HCT116 (cell line): Measurements from ENCODE around the gene SNX9. TPM values are rescaled to one million over a fixed set of nuclear protein-coding genes. Genes with fewer than 3 reads are reported as not detected.

Experiments
- ATAC-seq: fragments of 200-7000 bp; cut with Tn5 transposase; 2 replicates; pipeline ENCODE4 v1.9.1; 2020; ENCODE audit warnings: mild to moderate bottlenecking, moderate library complexity
- BruUV-seq: library from RNA; stranded (reverse); fragments of 400-500 nt; replicated peaks from 2 replicates; lab custom pipeline; 2021; lab: Mats Ljungman, UMichigan
- CTCF ChIA-PET: fragments of 300-600 bp; sonication (Branson Sonifier 250); formaldehyde crosslinking; loops from one replicate; lab custom pipeline; 2021; ENCODE audit warnings: antibody characterized with exemption; lab: Charles Lee
- POLR2A ChIA-PET: fragments of 300-600, 350-600 bp; sonication (Branson Sonifier 250); formaldehyde crosslinking; loops from one replicate; lab custom pipeline; 2021; ENCODE audit warnings: antibody characterized with exemption; lab: Charles Lee
- RAD21 ChIA-PET, 2 experiments: fragments of 300-600 bp; sonication (Branson Sonifier 250); formaldehyde crosslinking; loops; one replicate each; lab custom pipeline; 2023; ENCODE audit warnings: low total read pairs in 2 of 2; ENCODE audit not compliant: uncharacterized antibody in 2 of 2, unreplicated experiment in 2 of 2, low non-redundant PET in 1 of 2; lab: Charles Lee
- DNase-seq: peaks from one replicate; pipeline ENCODE4 v3.0.0-alpha.2; 2010; ENCODE audit warnings: low read depth, low spot score
- H2AFZ ChIP-seq: fragments of 200-600 bp; shearing (Covaris generic), sonication (generic); 2 replicates; pipeline ENCODE4 v1.6.1; 2017; ENCODE audit warnings: low read depth, mixed run types, mixed read lengths, antibody characterized with exemption, low read length; ENCODE audit not compliant: poor library complexity, severe bottlenecking
- H3K27ac ChIP-seq: 2 replicates; pipeline ENCODE4 v1.5.1; 2012; ENCODE audit warnings: low read depth, low read length
- H3K27me3 ChIP-seq: fragments of 200-600 bp; sonication (generic); 2 replicates; pipeline ENCODE4 v1.6.1; 2016; ENCODE audit warnings: mixed run types, low read length, mixed read lengths; ENCODE audit not compliant: insufficient read depth
- H3K36me3 ChIP-seq, 2 experiments: fragments of 200-500 bp in 1 of 2; fragments of 200-600 bp in 1 of 2; sonication (Bioruptor generic) in 1 of 2; sonication (generic) in 1 of 2; 2 replicates each; pipeline versions ENCODE4 v1.5.1 to v1.6.1; 2014 to 2016; ENCODE audit warnings: low read length in 2 of 2, inconsistent platforms in 1 of 2, mixed read lengths in 1 of 2, mixed run types in 1 of 2; ENCODE audit not compliant: insufficient read depth in 2 of 2, control insufficient read depth in 1 of 2
- H3K4me1 ChIP-seq, 2 experiments: fragments of 200-600 bp in 1 of 2; sonication (generic) in 1 of 2; 2 replicates each; pipeline versions ENCODE4 v1.5.1 to v1.6.1; 2012 to 2017; ENCODE audit warnings: low read length in 2 of 2, inconsistent platforms in 1 of 2, mild to moderate bottlenecking in 1 of 2, mixed read lengths in 1 of 2, mixed run types in 1 of 2, moderate library complexity in 1 of 2; ENCODE audit not compliant: insufficient read depth in 2 of 2, control insufficient read depth in 1 of 2
- H3K4me2 ChIP-seq: fragments of 200-600 bp; sonication (generic); 2 replicates; pipeline ENCODE4 v1.6.1; 2017; ENCODE audit warnings: mixed run types, low read length, mixed read lengths
- H3K4me3 ChIP-seq, 2 experiments: fragments of 200-600 bp in 1 of 2; sonication (generic) in 1 of 2; replicated peaks in 1 of 2; 2 replicates each; pipeline ENCODE4 v1.5.1; 2011 to 2016; ENCODE audit warnings: low read length in 2 of 2, control low read depth in 1 of 2, low read depth in 1 of 2, mild to moderate bottlenecking in 1 of 2, mixed read lengths in 1 of 2, mixed run types in 1 of 2
- H3K79me2 ChIP-seq: fragments of 200-600 bp; sonication (generic); 2 replicates; pipeline ENCODE4 v1.6.1; 2017; ENCODE audit warnings: mild to moderate bottlenecking, mixed run types, low read length, moderate library complexity, mixed read lengths; ENCODE audit not compliant: insufficient read depth
- H3K9ac ChIP-seq: fragments of 200-600 bp; sonication (generic); 2 replicates; pipeline ENCODE4 v1.6.1; 2016; ENCODE audit warnings: low read length, mixed read lengths
- H3K9me2 ChIP-seq: fragments of 200-600 bp; sonication (generic), shearing (Covaris generic); 2 replicates; pipeline ENCODE4 v1.6.1; 2017; ENCODE audit warnings: mixed run types, mild to moderate bottlenecking, moderate library complexity; ENCODE audit not compliant: insufficient read depth
- H3K9me3 ChIP-seq, 2 experiments: fragments of 200-500 bp in 1 of 2; fragments of 200-600 bp in 1 of 2; sonication (Bioruptor generic) in 1 of 2; sonication (generic) in 1 of 2; 2 replicates each; pipeline ENCODE4 v1.6.1; 2014 to 2017; ENCODE audit warnings: low read length in 2 of 2, mixed read lengths in 2 of 2, inconsistent platforms in 1 of 2, low read depth in 1 of 2, mild to moderate bottlenecking in 1 of 2, mixed run types in 1 of 2, moderate library complexity in 1 of 2; ENCODE audit not compliant: control insufficient read depth in 1 of 2, insufficient read depth in 1 of 2
- H4K20me1 ChIP-seq: fragments of 200-600 bp; sonication (generic), shearing (Covaris generic); 2 replicates; pipeline ENCODE4 v1.6.1; 2017; ENCODE audit warnings: mixed run types, mild to moderate bottlenecking, moderate library complexity; ENCODE audit not compliant: insufficient read depth
- CBX3 ChIP-seq: IDR thresholded peaks from 2 replicates; pipeline ENCODE4 v1.6.1; 2012; ENCODE audit warnings: low read depth
- CEBPB ChIP-seq: IDR thresholded peaks from 2 replicates; pipeline ENCODE4 v1.6.1; 2012; ENCODE audit warnings: low read depth
- CTCF ChIP-seq, 3 experiments: fragments of 200-600 bp in 1 of 3; sonication (generic) in 1 of 3; IDR thresholded peaks in 2 of 3; conservative IDR thresholded peaks in 1 of 3; 2 replicates each; pipeline ENCODE4 v1.5.1; 2012 to 2017; ENCODE audit warnings: low read depth in 2 of 3, low read length in 2 of 3, antibody characterized with exemption in 1 of 3, borderline replicate concordance in 1 of 3, control low read depth in 1 of 3, mild to moderate bottlenecking in 1 of 3, mixed read lengths in 1 of 3, mixed run types in 1 of 3, moderate library complexity in 1 of 3; ENCODE audit not compliant: insufficient read depth in 1 of 3
- ELF1 ChIP-seq: IDR thresholded peaks from 2 replicates; pipeline ENCODE4 v1.6.1; 2012; ENCODE audit warnings: low read depth, borderline replicate concordance
- EZH2 ChIP-seq: fragments of 200-600 bp; sonication (generic); IDR thresholded peaks from 2 replicates; pipeline ENCODE4 v1.6.1; 2017; ENCODE audit warnings: antibody characterized with exemption, mixed run types
- EZH2phosphoT487 ChIP-seq: fragments of 200-600 bp; IDR thresholded peaks from 2 replicates; pipeline ENCODE4 v1.6.1; 2018; ENCODE audit warnings: antibody characterized with exemption, borderline replicate concordance
- FOSL1 ChIP-seq: IDR thresholded peaks from 2 replicates; pipeline ENCODE4 v1.6.1; 2012; ENCODE audit warnings: low read depth
- JUND ChIP-seq: IDR thresholded peaks from 2 replicates; pipeline ENCODE4 v1.6.1; 2012
- MAX ChIP-seq: IDR thresholded peaks from 2 replicates; pipeline ENCODE4 v1.6.1; 2012
- POLR2AphosphoS5 ChIP-seq: IDR thresholded peaks from 2 replicates; pipeline ENCODE4 v1.6.1; 2011; ENCODE audit warnings: mild to moderate bottlenecking, low read depth, low read length, moderate library complexity
- RAD21 ChIP-seq: IDR thresholded peaks from 2 replicates; pipeline ENCODE4 v1.6.1; 2012; ENCODE audit warnings: low read depth, mild to moderate bottlenecking
- REST ChIP-seq: IDR thresholded peaks from 2 replicates; pipeline ENCODE4 v1.6.1; 2012; ENCODE audit warnings: low read depth
- SP1 ChIP-seq: IDR thresholded peaks from 2 replicates; pipeline ENCODE4 v1.6.1; 2012; ENCODE audit warnings: low read depth
- SRF ChIP-seq: IDR thresholded peaks from 2 replicates; pipeline ENCODE4 v1.6.1; 2012; ENCODE audit warnings: low read depth
- TCF7L2 ChIP-seq: IDR thresholded peaks from 2 replicates; pipeline ENCODE4 v1.7.0; 2011; ENCODE audit warnings: borderline replicate concordance, inconsistent platforms; ENCODE audit not compliant: insufficient read depth, insufficient read length; ENCODE audit errors: extremely low read depth
- YY1 ChIP-seq: IDR thresholded peaks from 2 replicates; pipeline ENCODE4 v1.6.1; 2011; ENCODE audit warnings: low read length, low read depth, moderate library complexity, mild to moderate bottlenecking; ENCODE audit not compliant: insufficient replicate concordance; ENCODE audit errors: extremely low read depth
- ZBTB33 ChIP-seq: IDR thresholded peaks from 2 replicates; pipeline ENCODE4 v1.6.1; 2011; ENCODE audit warnings: mild to moderate bottlenecking, low read length, moderate library complexity; ENCODE audit not compliant: insufficient replicate concordance; ENCODE audit errors: extremely low read depth
- intact Hi-C: fragments of 100-400 bp; cut with micrococcal nuclease; formaldehyde crosslinking; loops from 2 replicates; pipeline ENCODE4 v1.10.0; 2022
- total RNA-seq: library from RNA; stranded (reverse); gene quantifications from one replicate; pipeline ENCODE4 v1.2.1, GENCODE V29; 2021; ENCODE audit not compliant: unreplicated experiment

The SNX9 gene
- total RNA-seq, 1 experiment from 2014 or later = 42.5 TPM

GRCh38 chr6:157789297-157789696, 33.7 kb upstream of the SNX9 start:
- Histone ChIP-seq H3K27me3 (no peaks in the 10 kb centered on the region), H2AFZ (no peak overlapping the region), H3K4me3 (no peak overlapping the region), H3K9me2 (no peaks in the 10 kb centered on the region), H3K4me2 (no peak overlapping the region), H4K20me1 (no peaks in the 10 kb centered on the region), H3K9me3 (no peaks in the 10 kb centered on the region), H3K36me3 (no peaks in the 10 kb centered on the region), H3K9ac (no peak overlapping the region), H3K4me1 (no peaks in the 10 kb centered on the region), H3K27ac (no peak overlapping the region), H3K79me2 (no peaks in the 10 kb centered on the region)
- no peak for ATAC-seq
- ChIA-PET POLR2A (no interaction called here), RAD21 (no interaction called here), CTCF (no interaction called here)
- TF ChIP-seq REST (no peak), CEBPB (no peak), YY1 (no peak), CBX3 (no peak), TCF7L2 (no peak), MAX (no peak), EZH2 (no peak), POLR2AphosphoS5 (no peak), SRF (no peak), ELF1 (no peak), EZH2phosphoT487 (no peak), CTCF (IDR thresholded peaks at IDR 0.05 in 2 of 3, conservative IDR thresholded peaks at IDR 0.05 in 1 of 3; ENCODE audit: borderline replicate concordance in 1 of 3, insufficient read depth in 1 of 3, low read depth in 2 of 3, low read length in 2 of 3) (no peak), RAD21 (no peak), FOSL1 (no peak), JUND (no peak), ZBTB33 (no peak), SP1 (no peak)
- DNase-seq = no peak
- no TSS peak for BruUV-seq
- intact Hi-C loops = no loop called here
